ENCODE results near the gene PRR15. TPM values are rescaled to one million over a fixed set of nuclear protein-coding genes. Genes with fewer than 3 reads are reported as not detected.

Gene PRR15
- total RNA-seq, 2 donors from 2014 or later = 2.7 to 3.7 TPM

- peaks cover 35% of the 10 kb centered on the region for H3K4me1 Mint-ChIP-seq
- Histone ChIP-seq H3K36me3 (ENCODE audit: control insufficient read depth, insufficient read depth, low read length) (no peaks in the 10 kb centered on the region), H3K4me3 (ENCODE audit: low read length) (no peak overlapping the region), H3K9me3 (ENCODE audit: control insufficient read depth, low read length) (peaks cover under 1% of the 10 kb centered on the region), H3K27me3 (ENCODE audit: control insufficient read depth, insufficient read depth, low read length, poor library complexity, severe bottlenecking) (no peaks in the 10 kb centered on the region), H3K27ac (ENCODE audit: low read depth, low read length) (no peak overlapping the region), H3K9ac (ENCODE audit: extremely low read depth, low read length, poor library complexity, severe bottlenecking) (no peak overlapping the region), H3K4me1 (ENCODE audit: control insufficient read depth, insufficient read depth, low read length) (peaks cover 14% of the 10 kb centered on the region)
- no peaks in the 10 kb centered on the region for H3K9me3 Mint-ChIP-seq
- peak; percentile 92 for TF ChIP-seq CTCF (conservative IDR thresholded peaks at IDR 0.05)
- H3K36me3 Mint-ChIP-seq (ENCODE audit: low read depth) = no peaks in the 10 kb centered on the region
- H3K27ac Mint-ChIP-seq = no peak overlapping the region
- DNase-seq = peak; percentile 83
- no peak overlapping the region for H3K4me3 Mint-ChIP-seq
- WGBS, 2 experiments (ENCODE audit: insufficient coverage in 1 of 2, insufficient read length in 1 of 2) = 71 to 72% methylated on average over 8 to 15 of the region's 15 CpGs
- H3K27me3 Mint-ChIP-seq (ENCODE audit: insufficient read depth) = no peaks in the 10 kb centered on the region
Measured at GRCh38 chr7:29609162-29610037, 45.8 kb downstream of the PRR15 start.

GRCh38 chr7:29610086-29610485 is 46.5 kb downstream of the PRR15 start:
- Mint-ChIP-seq H3K27ac (no peak overlapping the region), H3K4me1 (peaks cover 35% of the 10 kb centered on the region), H3K27me3 (ENCODE audit: insufficient read depth) (no peaks in the 10 kb centered on the region), H3K4me3 (no peak overlapping the region), H3K9me3 (no peaks in the 10 kb centered on the region), H3K36me3 (ENCODE audit: low read depth) (no peaks in the 10 kb centered on the region)
- TF ChIP-seq CTCF (conservative IDR thresholded peaks at IDR 0.05) = peak; percentile 5
- H3K4me1 ChIP-seq (ENCODE audit: control insufficient read depth, insufficient read depth, low read length) = peaks cover 14% of the 10 kb centered on the region
- no peaks in the 10 kb centered on the region for H3K9me3 ChIP-seq (ENCODE audit: control insufficient read depth, low read length)
- no peak overlapping the region for H3K27ac ChIP-seq (ENCODE audit: low read depth, low read length)
- H3K9ac ChIP-seq (ENCODE audit: extremely low read depth, low read length, poor library complexity, severe bottlenecking) = no peak overlapping the region
- 97% methylated on average over 2 of the region's 2 CpGs; no CpG with 5 or more reads in 1 of the 2 experiments for WGBS, 2 experiments (ENCODE audit: insufficient coverage in 1 of 2, insufficient read length in 1 of 2)
- no peaks in the 10 kb centered on the region for H3K36me3 ChIP-seq (ENCODE audit: control insufficient read depth, insufficient read depth, low read length)
- no peak for DNase-seq
- H3K4me3 ChIP-seq (ENCODE audit: low read length) = no peak overlapping the region
- H3K27me3 ChIP-seq (ENCODE audit: control insufficient read depth, insufficient read depth, low read length, poor library complexity, severe bottlenecking) = no peaks in the 10 kb centered on the region

- 70 to 84% methylated on average over 4 of the region's 4 CpGs for WGBS, 2 experiments (ENCODE audit: insufficient coverage in 1 of 2, insufficient read length in 1 of 2)
- Mint-ChIP-seq H3K4me3 (no peak overlapping the region), H3K4me1 (peaks cover 30% of the 10 kb centered on the region), H3K36me3 (ENCODE audit: low read depth) (no peaks in the 10 kb centered on the region), H3K9me3 (peaks cover 1% of the 10 kb centered on the region), H3K27me3 (ENCODE audit: insufficient read depth) (peaks cover 4% of the 10 kb centered on the region), H3K27ac (no peak overlapping the region)
- Histone ChIP-seq H3K27me3 (ENCODE audit: control insufficient read depth, insufficient read depth, low read length, poor library complexity, severe bottlenecking) (no peaks in the 10 kb centered on the region), H3K27ac (ENCODE audit: low read depth, low read length) (no peak overlapping the region), H3K4me1 (ENCODE audit: control insufficient read depth, insufficient read depth, low read length) (peaks cover 14% of the 10 kb centered on the region), H3K4me3 (ENCODE audit: low read length) (no peak overlapping the region), H3K9me3 (ENCODE audit: control insufficient read depth, low read length) (peaks cover under 1% of the 10 kb centered on the region), H3K36me3 (ENCODE audit: control insufficient read depth, insufficient read depth, low read length) (no peaks in the 10 kb centered on the region), H3K9ac (ENCODE audit: extremely low read depth, low read length, poor library complexity, severe bottlenecking) (no peak overlapping the region)
- DNase-seq = no peak
- TF ChIP-seq CTCF (conservative IDR thresholded peaks at IDR 0.05) = no peak
Measured at GRCh38 chr7:29611941-29612544, 48.4 kb downstream of the PRR15 start.

All from endodermal cell (in vitro differentiated cells).